Keratinocyte (primary cell): ENCODE data around the gene ZCCHC10. TPM values are rescaled to one million over a fixed set of nuclear protein-coding genes. Genes with fewer than 3 reads are reported as not detected.
"Not testable (repeated sequence)": the region's sequence is repeated elsewhere in the genome, so short reads cannot be mapped to it uniquely, and the experiment has no call there.

Experiments used
- DNase-seq: peaks from one replicate; pipeline ENCODE4 v3.0.0-alpha.2; 2011; ENCODE audit warnings: low read depth, missing footprints, low spot score
- FAIRE-seq: peaks from 2 replicates; lab custom pipeline; 2011; peaks lifted over from hg19 to GRCh38; lab: Jason Lieb, UNC
- H2AFZ ChIP-seq: 2 replicates; pipeline ENCODE4 v1.6.0; 2012; ENCODE audit warnings: low read length, control low read depth, inconsistent platforms; ENCODE audit not compliant: control insufficient read depth
- H3K27ac ChIP-seq: 2 replicates; pipeline ENCODE4 v1.5.1; 2011; ENCODE audit warnings: low read length; ENCODE audit not compliant: control insufficient read depth, insufficient read depth
- H3K27me3 ChIP-seq: 3 replicates; pipeline ENCODE4 v1.6.0; 2011; ENCODE audit warnings: low read length; ENCODE audit not compliant: control insufficient read depth, insufficient read depth; ENCODE audit errors: extremely low read depth
- H3K36me3 ChIP-seq, 2 experiments: 2 replicates in 1 of 2; 3 replicates in 1 of 2; pipeline ENCODE4 v1.5.1; 2011; ENCODE audit warnings: low read length in 2 of 2, mild to moderate bottlenecking in 1 of 2; ENCODE audit not compliant: control insufficient read depth in 2 of 2, insufficient read depth in 2 of 2; ENCODE audit errors: extremely low read depth in 1 of 2
- H3K4me1 ChIP-seq: 3 replicates; pipeline ENCODE4 v1.5.1; 2011; ENCODE audit warnings: low read length; ENCODE audit not compliant: control insufficient read depth, insufficient read depth; ENCODE audit errors: extremely low read depth
- H3K4me2 ChIP-seq: 3 replicates; pipeline ENCODE4 v1.6.0; 2011; ENCODE audit warnings: low read depth, low read length; ENCODE audit not compliant: control insufficient read depth, insufficient read depth; ENCODE audit errors: extremely low read depth
- H3K4me3 ChIP-seq, 3 experiments: fragments of 200-600 bp in 1 of 3; sonication (generic) in 1 of 3; 2 replicates in 2 of 3; 3 replicates in 1 of 3; pipeline ENCODE4 v1.5.1; 2011 to 2016; ENCODE audit warnings: low read length in 3 of 3, mild to moderate bottlenecking in 3 of 3, control low read depth in 2 of 3, inconsistent platforms in 1 of 3, low read depth in 1 of 3, mixed read lengths in 1 of 3, mixed run types in 1 of 3, moderate library complexity in 1 of 3; ENCODE audit not compliant: control insufficient read depth in 2 of 3, insufficient read depth in 2 of 3; ENCODE audit errors: extremely low read depth in 1 of 3
- H3K79me2 ChIP-seq: 2 replicates; pipeline ENCODE4 v1.6.0; 2012; ENCODE audit warnings: low read length; ENCODE audit not compliant: control insufficient read depth, insufficient read depth
- H3K9ac ChIP-seq: 3 replicates; pipeline ENCODE4 v1.6.0; 2011; ENCODE audit warnings: low read length; ENCODE audit not compliant: control insufficient read depth, insufficient read depth; ENCODE audit errors: extremely low read depth
- H3K9me1 ChIP-seq: 3 replicates; pipeline ENCODE4 v1.6.0; 2011; ENCODE audit warnings: low read length; ENCODE audit not compliant: control insufficient read depth, insufficient read depth; ENCODE audit errors: extremely low read depth
- H3K9me3 ChIP-seq: 2 replicates; pipeline ENCODE4 v1.5.1; 2012; ENCODE audit warnings: low read depth, low read length; ENCODE audit not compliant: control insufficient read depth
- H4K20me1 ChIP-seq: 3 replicates; pipeline ENCODE4 v1.6.0; 2011; ENCODE audit warnings: low read length; ENCODE audit not compliant: control insufficient read depth, insufficient read depth; ENCODE audit errors: extremely low read depth
- CTCF ChIP-seq, 3 experiments: IDR thresholded peaks in 1 of 3; conservative IDR thresholded peaks in 1 of 3; optimal IDR thresholded peaks in 1 of 3; 2 replicates in 2 of 3; 3 replicates in 1 of 3; pipeline versions ENCODE3 to v1.5.1; 2011; ENCODE audit warnings: low read length in 3 of 3, mild to moderate bottlenecking in 3 of 3, moderate library complexity in 2 of 3, control low read depth in 1 of 3, inconsistent platforms in 1 of 3; ENCODE audit not compliant: insufficient read depth in 2 of 3; ENCODE audit errors: extremely low read depth in 1 of 3
- EZH2 ChIP-seq: IDR thresholded peaks from one replicate; pipeline ENCODE4 v1.6.1; 2012; ENCODE audit warnings: inconsistent platforms, mild to moderate bottlenecking, low read length, moderate library complexity
- dilution Hi-C: fragments of 300-500 bp; cut with MboI; formaldehyde crosslinking; loops from one replicate; pipeline ENCODE4 v1.7.0; 2020; ENCODE audit warnings: low sequenced_read_pairs; ENCODE audit not compliant: extremely low pct_ligation_motif_present
- polyA plus RNA-seq, 5 experiments: library from polyadenylated mRNA; depleted of rRNA in 3 of 5; stranded (reverse) in 3 of 5; stranded (forward) in 1 of 5; unstranded in 1 of 5; fragments of >200 nt; gene quantifications; 1 replicate in 1 of 5; 2 replicates in 3 of 5; 3 replicates in 1 of 5; pipeline versions ENCODE4 v1.2.1 to v1.2.3, GENCODE V29; 2011 to 2012; ENCODE audit warnings: missing spikeins in 2 of 5, low read depth in 1 of 5, low replicate concordance in 1 of 5

ZCCHC10 gene
- polyA plus RNA-seq, 1 donor (not counting 4 experiments of a cell fraction or from before 2014, with no cell fraction given) = 38.5 TPM

DNA sequence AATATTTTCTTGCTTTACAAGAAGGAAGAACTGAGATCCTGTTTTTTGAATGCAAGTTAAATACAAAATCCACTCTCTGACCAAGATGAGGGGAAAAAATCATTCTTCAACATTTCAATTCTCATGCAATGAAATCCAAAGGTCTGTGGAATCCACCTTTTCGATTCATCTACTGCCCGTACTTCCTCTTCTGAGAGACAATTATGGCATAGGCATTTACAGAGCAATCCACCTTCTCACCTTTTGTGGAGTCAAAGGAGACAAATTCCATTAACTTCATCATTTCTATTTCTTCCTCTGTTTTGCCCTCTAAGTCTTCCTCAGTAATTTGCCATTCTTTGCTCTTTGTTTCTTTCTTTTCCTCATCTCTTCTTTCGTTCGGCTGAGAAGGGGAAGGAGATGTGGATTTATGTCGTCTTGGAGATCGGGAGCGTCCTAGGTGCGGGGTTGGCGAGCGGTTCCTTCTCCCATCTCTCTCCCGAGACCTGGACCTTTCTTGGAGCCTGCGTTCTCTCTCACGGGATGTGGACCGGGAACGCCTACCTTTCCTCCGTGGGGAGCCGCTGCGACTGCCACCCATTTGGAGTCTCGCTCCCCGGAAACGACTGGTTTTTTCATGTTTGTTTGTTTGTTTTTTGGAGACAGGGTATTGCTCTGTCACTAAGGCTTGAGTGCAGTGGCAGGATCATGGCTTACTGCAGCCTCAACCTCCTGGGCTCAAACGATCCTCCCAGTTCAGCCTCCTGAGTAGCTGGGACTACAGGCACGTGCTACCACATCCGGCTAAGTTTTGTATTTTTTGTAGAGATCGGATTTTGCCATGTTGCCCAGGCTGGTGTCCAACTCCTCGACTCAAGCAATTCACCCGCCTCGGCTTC is 38.6 kb downstream of the ZCCHC10 start:
- DNase-seq (no peak), FAIRE-seq (no peak)
- Histone ChIP-seq H3K9me1 (no peaks in the 10 kb centered on the region), H3K4me2 (no peak overlapping the region), H3K36me3 (no peaks in the 10 kb centered on the region), H3K9me3 (no peaks in the 10 kb centered on the region), H3K27me3 (no peaks in the 10 kb centered on the region), H3K4me1 (no peaks in the 10 kb centered on the region), H3K9ac (no peak overlapping the region), H4K20me1 (no peaks in the 10 kb centered on the region), H3K4me3 (no peak overlapping the region), H3K79me2 (no peaks in the 10 kb centered on the region), H3K27ac (no peak overlapping the region), H2AFZ (no peak overlapping the region)
- TF ChIP-seq CTCF (optimal IDR thresholded peaks at IDR 0.05 in 1 of 3, IDR thresholded peaks at IDR 0.05 in 1 of 3, conservative IDR thresholded peaks at IDR 0.05 in 1 of 3; ENCODE audit: extremely low read depth in 1 of 3, insufficient read depth in 2 of 3, low read length in 3 of 3) (no peak), EZH2 (no peak)
- dilution Hi-C loops = no loop called here

GRCh38 chr5:132982971-132983370 is 43.4 kb downstream of the ZCCHC10 start:
- dilution Hi-C loops, H2AFZ ChIP-seq, H3K4me1 ChIP-seq, H3K9me3 ChIP-seq, H3K79me2 ChIP-seq, H4K20me1 ChIP-seq, FAIRE-seq, H3K36me3 ChIP-seq, H3K27me3 ChIP-seq, H3K4me3 ChIP-seq, DNase-seq, H3K9ac ChIP-seq, H3K4me2 ChIP-seq, H3K9me1 ChIP-seq, H3K27ac ChIP-seq: not testable (repeated sequence)
